NCI-H774 (cell line): ENCODE results near the gene RTP5.

Experiments used
- DNase-seq: peaks from one replicate; lab custom pipeline; 2025; lab: John Stamatoyannopoulos, UW

The RTP5 gene

GRCh38 chr2:241857572-241858121 lies 11.9 kb upstream of the RTP5 start:
- no peak for DNase-seq

- no peak for DNase-seq
These were observed 11.1 kb upstream of the RTP5 start, which contains the start of gene PDCD1 for GRCh38 chr2:241858206-241859016. Gene PDCD1, minus strand, starts transcription at chr2:241858894. Its CDS starts 56 bp downstream, at chr2:241858838.

DNA sequence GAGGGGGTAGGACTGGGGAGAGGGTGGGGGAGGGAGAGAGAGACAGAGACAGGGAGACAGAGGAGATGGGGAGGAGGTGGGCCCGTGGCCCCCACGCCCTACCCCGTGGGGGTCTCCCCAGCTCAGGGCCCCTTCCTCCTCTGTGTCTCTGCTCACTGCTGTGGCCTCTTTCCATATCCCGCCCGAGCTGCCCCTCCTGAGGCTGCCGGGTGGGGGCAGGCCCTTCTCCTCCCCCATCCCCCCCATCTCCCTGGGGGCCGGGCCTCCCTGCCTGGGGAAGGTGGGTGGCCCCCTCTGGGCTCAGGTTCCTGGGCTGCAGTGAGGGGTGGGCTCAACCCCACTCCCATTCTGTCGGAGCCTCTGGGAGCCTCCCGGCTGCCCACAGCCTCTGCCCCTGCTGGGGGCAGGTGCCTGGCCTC lies 10.5 kb upstream of the RTP5 start:
- no peak for DNase-seq

DNA sequence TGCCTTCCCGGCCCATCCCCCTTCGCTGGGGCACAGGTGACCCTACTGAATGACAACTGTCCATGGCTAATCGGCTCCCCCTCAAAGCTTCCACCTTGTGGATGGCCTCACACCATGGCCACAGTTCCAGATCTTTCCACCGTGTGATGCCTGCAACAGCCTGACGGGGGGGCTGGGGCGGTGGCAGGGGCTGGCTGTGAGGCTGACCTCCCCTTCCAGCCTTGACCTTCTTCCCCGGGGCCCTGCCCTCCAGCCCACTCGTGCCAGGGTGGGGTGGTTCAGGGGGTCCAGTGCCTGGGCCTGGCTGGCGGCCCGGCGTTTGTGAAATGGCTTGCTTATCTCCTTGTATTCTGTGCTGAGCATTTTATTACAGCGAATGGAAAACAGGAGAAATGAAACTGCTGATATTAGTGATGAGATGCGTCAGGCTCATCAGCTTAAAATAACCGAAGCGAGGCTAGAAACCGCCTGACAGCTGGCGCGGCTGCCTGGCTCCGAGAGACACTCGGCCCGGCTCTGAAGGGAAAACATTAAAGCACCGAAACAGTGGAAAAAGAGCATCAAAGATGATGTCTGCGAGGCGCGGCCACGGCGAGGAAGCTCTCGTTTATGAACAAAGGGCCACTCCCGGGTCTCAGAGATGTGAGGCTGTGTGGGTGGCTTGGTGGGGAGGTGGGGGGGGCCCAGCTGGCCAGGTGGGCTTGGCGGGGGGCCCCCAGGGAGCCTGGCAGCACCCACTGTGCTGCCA lies 9.9 kb upstream of the RTP5 start:
- DNase-seq, result no peak

GRCh38 chr2:241860184-241861078 lies 9.1 kb upstream of the RTP5 start:
- no peak for DNase-seq

GRCh38 chr2:241861264-241861663 lies 8.3 kb upstream of the RTP5 start:
- no peak for DNase-seq

- no peak for DNase-seq
These were observed 7.4 kb upstream of the RTP5 start for GRCh38 chr2:241862093-241862492.

DNA sequence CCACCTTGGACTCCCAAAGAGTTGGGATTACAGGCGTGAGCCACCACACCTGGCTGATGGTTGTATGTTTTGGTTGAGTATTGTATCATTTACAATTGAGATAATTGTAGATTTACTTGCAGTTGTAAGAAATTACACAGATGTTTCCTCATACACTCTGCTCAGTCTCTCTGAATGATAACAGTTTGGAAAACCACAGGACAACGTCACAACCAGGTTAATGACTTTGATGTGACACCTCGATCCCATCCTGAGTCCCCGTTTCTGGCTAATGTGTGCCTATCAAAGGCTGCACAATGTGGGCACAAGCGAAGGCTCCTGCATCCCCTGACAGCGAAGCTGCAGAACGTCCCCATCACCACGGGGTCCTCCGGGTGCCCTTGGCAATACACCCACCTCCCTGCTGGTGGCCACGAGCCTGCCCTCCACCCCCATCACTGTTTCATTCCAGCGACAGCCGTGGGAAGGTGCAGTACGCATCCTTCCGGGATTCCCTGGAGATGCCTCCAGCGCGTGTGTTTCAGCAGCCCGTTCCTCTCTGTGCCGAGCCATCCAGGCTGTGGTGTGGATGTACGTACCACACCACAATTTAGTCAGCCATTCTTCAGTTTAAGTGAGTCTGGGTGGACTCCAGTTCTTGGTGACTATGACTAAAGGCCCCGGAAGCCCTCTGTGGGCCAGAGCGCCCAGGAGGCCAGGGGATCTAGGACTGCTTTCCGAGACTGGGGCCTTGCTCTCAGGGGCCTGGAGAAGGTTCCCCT lies 6.6 kb upstream of the RTP5 start:
- no peak for DNase-seq

GRCh38 chr2:241863536-241863954 lies 6.0 kb upstream of the RTP5 start:
- no peak for DNase-seq

DNA sequence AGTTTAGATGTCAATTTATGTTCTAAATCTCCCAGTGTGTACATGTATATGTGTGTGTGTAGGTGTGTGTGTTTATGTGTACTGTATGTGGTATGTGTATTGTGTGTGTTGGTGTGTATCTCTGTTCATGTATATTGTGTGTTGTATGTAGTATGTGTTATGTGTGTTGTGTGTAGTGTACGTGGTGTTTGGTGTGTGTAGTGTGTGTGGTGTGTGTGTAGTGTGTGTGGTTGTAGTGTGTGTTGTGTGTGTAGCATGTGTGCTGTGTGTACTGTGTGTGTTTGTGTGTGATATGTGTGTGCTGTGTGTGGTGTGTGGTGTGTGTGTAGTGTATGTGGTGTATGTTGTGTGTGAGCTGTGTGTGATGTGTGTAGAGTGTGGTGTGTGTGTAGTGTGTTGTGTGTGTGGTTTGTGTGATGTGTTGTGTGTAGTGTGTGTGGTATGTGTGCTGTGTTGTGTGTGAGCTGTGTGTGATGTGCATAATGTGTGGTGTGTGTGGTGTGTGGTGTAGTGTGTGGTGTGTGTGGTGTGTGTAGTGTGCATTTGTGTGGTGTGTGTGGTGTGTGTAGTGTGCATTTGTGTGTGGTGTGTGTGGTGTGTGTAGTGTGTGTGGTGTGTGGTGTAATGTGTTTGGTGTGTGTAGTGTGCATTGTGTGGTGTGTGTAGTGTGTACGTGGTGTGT lies 5.2 kb upstream of the RTP5 start:
- DNase-seq, result no peak

DNA sequence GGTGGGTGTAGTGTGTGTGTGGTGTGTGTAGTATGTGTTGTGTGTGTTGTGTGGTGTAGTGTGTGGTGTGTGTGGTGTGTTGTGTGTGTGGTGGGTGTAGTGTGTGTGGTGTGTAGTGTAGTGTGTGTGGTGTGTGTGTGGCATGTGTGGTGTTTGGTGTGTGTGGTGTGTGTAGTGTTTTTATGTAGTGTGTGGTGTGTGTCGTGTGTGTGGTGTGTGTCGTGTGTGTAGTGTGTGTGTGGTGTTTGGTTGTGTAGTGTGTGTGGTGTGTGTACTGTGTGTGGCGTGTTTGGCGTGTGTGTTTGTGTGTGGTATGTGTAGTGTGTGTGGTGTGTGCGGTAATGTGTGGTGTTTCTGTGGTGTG lies 4.7 kb upstream of the RTP5 start:
- no peak for DNase-seq

DNA sequence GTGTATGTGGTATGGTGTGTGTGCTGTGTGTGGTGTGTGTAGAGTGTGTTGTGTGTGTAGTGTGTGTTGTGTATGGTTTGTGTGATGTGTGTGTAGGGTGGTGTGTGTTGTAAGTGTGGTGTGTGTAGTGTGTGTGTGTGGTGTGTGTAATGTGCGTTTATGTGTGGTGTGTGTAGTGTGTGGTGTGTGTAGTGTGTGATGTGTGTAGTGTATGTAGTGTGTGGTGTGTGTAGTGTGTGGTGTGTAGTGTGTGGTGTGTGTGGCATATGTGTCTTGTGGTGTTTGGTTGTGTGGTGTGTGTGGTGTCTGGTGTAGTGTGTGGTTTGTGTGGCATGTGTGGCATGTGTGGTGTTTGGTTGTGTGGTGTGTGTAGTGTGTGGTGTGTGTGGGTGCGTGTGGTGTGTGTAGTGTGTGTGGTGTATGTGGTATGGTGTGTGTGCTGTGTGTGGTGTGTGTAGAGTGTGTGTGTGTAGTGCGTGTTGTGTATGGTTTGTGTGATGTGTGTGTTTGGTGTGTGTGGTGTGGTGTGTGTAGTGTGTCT lies 4.0 kb upstream of the RTP5 start:
- DNase-seq, result no peak

DNA sequence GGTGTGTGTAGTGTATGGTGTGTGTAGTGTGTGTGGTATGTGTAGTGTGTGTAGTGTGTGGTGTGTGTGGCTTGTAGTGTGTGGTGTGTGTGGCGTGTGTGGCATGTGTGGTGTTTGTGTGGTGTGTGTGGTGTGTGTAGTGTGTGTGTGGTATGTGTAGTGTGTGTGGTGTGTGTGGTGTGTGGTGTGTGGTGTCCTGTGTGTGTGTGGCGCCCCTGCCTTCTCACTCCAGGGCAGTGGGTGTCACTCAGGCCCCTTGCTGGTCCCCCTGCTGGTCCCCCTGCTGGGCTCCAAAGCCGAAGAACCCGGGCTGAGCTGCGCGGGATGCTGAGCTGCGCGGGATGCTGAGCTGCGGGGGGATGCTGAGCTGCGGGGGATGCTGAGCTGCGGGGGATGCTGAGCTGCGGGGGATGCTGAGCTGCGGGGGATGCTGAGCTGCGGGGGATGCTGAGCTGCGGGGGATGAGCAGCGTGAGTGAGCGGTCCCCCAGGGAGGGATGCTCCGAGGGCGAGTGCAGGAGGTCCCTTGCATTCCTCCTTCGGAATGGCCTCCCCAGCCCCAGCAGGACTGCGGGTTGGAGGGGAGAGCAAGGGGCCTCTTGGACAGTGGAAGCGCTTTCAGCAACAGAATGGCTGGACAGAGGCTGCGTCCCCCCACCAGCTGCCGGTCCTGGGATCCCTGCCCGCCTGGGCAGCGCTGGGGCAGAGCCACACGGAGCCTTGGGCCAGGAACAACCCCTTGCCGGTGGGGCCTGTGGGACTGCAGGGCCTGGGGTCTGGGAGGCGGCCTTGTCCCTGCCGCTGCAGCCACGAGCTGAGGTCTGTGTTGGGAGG lies 3.4 kb upstream of the RTP5 start:
- no peak for DNase-seq

DNA sequence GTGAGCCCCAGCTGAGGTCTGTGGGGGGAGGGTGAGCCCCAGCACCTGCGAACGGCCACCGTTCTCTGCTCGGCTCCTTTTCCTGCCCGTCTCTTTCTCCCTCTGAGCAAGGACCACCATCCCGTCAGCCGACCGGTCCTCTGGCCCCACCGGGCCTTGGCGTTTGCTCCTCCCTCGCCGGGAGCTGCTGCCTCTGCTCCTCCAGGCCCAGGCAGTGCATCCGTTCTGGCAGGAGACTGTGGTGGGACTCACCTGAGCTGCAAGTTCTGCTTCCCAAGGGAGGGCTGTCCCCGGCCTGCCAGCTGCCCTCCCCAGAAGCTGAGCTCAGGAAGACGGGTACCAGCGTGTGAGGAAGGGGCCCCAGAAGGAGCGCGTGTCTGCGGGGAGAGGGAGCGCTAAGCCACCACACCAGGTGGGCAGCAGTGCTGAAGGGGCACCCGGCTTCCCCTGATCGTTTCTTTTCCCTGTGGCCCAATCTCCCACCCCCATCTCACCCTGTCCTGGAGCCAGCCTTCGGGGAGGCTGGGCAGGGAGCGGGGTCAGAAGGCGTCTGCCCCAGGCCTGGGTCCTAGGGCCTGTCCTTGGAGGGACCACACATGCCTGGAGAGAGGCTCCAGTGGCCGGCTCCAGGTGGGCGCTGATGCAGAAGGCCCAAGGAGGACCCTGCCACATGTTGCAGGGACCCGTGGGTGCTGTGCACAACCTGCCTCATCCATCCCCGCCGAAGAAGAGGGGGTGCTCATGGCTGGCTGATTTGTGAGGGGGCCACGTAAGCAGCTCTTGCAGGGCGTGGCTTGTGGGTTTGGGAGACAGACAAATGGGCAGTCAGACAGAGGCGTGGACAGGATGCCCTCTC lies 2.5 kb upstream of the RTP5 start:
- no peak for DNase-seq

DNA sequence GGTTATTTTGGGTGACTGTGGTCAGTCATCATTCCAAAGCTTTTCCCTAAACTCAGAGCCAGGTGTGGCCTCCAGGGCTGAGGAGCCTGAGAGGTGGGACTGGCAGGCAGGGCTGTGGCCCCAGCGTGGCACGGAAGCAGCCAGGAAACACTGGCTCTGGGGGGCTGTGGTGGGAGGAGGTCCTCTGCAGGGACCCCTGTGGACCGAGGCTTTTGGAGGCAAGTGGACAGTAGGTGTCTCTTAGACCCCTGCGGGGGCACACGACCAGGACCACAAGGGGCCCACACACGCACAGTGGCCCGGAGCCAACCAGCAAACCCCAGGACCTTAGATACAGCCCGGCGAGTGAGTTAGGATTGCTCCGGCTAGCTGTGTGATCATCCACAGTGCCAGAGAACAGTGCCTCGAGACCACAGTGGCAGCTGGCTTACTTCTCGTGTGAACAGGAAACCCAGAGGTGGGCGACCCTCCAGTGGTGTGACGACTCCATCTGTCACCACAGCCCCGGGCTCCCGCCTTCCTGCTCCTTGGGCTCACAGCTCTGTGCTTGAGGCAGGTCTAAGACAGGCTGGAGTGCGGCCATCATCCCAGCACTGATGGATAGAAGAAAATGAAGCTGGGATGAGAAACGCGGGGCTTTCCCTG lies 1.6 kb upstream of the RTP5 start:
- no peak for DNase-seq

GRCh38 chr2:241868661-241869081 lies 858 bp upstream of the RTP5 start:
- no peak for DNase-seq

GRCh38 chr2:241870081-241870541 lies 582 bp downstream of the RTP5 start:
- no peak for DNase-seq
